ENCODE measurements around the gene HMGB3. TPM values are rescaled to one million over a fixed set of nuclear protein-coding genes. Genes with fewer than 3 reads are reported as not detected.

Gene HMGB3
- total RNA-seq, 1 donor from 2014 or later = 16.8 TPM

DNA sequence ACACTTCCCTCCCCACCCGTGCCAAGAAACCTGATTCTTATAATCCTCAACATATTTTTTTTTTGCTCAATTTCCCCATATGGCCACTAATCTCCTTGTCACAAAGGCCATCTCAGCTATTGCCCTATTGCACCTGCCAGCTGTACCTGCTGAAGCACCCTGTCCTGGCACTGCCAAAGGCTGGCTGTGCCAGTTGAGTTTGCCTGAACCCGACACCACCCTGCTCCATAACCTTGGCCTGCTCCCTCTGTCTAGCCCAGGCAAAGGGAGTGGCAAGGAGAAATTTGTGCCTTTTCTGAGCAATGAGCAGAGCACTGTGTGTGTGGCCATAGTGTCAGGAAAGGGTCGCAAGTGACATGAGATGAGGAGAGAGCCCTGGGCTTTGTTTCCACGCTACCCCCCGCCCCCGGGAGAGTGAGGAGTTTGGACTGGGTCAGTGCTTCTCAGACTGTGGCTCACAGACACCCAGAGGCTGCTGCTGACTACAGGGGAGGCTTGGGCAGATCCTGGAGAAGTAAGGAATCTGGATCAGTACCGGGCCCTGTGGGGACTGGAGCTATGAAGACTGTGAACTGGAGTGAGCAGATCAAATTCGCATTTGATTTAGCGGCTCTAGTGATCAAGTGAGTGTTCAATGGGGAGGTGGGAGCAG lies 42.2 kb upstream of the HMGB3 start:
- no peaks in the 10 kb centered on the region for H3K4me1 ChIP-seq
- H3K36me3 ChIP-seq = no peaks in the 10 kb centered on the region
- no peaks in the 10 kb centered on the region for H3K9me3 ChIP-seq
- ATAC-seq = no peak
- no peak overlapping the region for H3K27ac ChIP-seq
- no peak overlapping the region for H3K4me3 ChIP-seq
- TF ChIP-seq, protein P1, sequence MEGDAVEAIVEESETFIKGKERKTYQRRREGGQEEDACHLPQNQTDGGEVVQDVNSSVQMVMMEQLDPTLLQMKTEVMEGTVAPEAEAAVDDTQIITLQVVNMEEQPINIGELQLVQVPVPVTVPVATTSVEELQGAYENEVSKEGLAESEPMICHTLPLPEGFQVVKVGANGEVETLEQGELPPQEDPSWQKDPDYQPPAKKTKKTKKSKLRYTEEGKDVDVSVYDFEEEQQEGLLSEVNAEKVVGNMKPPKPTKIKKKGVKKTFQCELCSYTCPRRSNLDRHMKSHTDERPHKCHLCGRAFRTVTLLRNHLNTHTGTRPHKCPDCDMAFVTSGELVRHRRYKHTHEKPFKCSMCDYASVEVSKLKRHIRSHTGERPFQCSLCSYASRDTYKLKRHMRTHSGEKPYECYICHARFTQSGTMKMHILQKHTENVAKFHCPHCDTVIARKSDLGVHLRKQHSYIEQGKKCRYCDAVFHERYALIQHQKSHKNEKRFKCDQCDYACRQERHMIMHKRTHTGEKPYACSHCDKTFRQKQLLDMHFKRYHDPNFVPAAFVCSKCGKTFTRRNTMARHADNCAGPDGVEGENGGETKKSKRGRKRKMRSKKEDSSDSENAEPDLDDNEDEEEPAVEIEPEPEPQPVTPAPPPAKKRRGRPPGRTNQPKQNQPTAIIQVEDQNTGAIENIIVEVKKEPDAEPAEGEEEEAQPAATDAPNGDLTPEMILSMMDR (IDR thresholded peaks at IDR 0.05) = no peak
- intact Hi-C loops (cut with DNase I) = no loop called here
- no peaks in the 10 kb centered on the region for H3K27me3 ChIP-seq (ENCODE audit: low read depth)
- no peak for DNase-seq

DNA sequence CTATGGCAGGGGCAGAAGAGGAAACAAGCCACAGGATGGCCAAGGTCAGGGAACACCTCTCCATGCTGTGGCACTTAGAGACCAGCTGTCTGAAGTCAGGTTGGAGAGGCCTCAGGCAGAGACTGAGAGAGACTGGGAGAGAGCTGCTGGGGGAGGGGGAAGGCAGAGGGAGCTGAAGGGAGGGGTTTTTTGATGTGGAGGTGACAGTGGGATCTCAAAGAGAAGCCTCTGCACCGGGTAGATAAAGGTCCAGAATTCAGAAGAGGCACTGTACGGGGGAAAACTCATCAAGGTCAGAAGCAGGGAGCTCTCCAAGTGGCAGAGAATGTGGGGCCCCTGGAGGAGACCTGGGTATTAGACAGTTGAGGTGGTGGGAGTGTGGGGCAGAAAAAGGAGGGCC lies 41.6 kb upstream of the HMGB3 start:
- Histone ChIP-seq H3K4me3 (no peak overlapping the region), H3K36me3 (no peaks in the 10 kb centered on the region), H3K27me3 (ENCODE audit: low read depth) (no peaks in the 10 kb centered on the region), H3K9me3 (no peaks in the 10 kb centered on the region), H3K4me1 (no peaks in the 10 kb centered on the region), H3K27ac (no peak overlapping the region)
- intact Hi-C loops (cut with DNase I) = no loop called here
- TF ChIP-seq, protein P1 (IDR thresholded peaks at IDR 0.05) = no peak
- DNase-seq (no peak), ATAC-seq (no peak)

DNA sequence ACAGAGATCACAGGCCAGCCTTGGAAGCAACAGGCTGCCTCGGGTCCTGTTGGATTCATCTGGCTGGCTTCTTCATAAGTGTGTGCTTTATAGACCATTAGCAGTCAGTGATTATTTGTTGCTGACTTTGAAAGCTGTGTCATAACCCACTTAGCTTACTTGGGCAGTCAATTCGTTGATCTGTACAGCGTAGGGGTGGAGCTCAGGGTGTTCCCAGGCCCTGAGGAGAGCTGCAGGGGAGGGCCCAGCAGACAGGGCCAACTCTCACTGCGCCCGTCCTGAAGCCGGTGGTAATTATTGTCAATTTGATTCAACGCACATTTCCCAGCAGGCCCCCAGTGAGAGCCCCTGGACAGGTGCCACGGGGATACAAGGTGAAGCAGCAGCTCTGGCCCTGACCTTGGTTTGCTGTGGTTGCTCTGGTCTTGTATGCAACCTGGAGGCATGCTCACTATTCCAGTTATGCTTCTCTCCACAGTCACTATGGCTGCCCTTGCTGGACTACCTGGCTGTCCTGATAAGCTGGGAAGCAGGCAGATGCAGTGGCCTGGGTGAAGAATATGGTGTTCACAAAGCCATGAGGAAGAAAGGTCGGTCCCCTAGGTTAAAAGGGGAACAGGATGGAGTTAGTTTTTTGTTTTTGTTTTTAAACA lies 40.1 kb upstream of the HMGB3 start:
- no peaks in the 10 kb centered on the region for H3K9me3 ChIP-seq
- H3K4me3 ChIP-seq = no peak overlapping the region
- no peaks in the 10 kb centered on the region for H3K4me1 ChIP-seq
- DNase-seq = no peak
- intact Hi-C loops (cut with DNase I) = no loop called here
- H3K27ac ChIP-seq = no peak overlapping the region
- TF ChIP-seq, protein P1 (IDR thresholded peaks at IDR 0.05) = no peak
- H3K27me3 ChIP-seq (ENCODE audit: low read depth) = no peaks in the 10 kb centered on the region
- H3K36me3 ChIP-seq = no peaks in the 10 kb centered on the region
- no peak for ATAC-seq

DNA sequence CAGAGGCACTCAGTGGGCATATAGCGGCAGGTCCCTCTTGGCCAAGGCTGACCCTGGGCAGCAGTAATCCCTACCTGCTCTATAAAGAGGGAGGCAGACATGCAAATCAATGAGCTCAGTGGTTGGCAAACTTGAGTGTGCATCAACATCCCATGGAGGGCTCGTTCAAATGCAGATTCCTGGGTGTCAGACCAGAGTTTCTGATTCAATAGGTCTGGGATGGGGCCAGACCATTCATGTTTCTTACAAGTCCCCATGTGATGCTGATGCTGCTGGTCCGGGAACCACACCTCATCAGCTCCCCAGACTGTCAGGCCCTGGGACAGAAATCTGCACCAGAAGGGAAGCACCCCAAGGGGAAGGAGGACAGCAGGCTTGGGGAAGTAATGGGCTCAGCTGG lies 38.9 kb upstream of the HMGB3 start:
- Histone ChIP-seq H3K27ac (no peak overlapping the region), H3K4me1 (no peaks in the 10 kb centered on the region), H3K27me3 (ENCODE audit: low read depth) (no peaks in the 10 kb centered on the region), H3K4me3 (no peak overlapping the region), H3K36me3 (no peaks in the 10 kb centered on the region), H3K9me3 (no peaks in the 10 kb centered on the region)
- intact Hi-C loops (cut with DNase I) = no loop called here
- TF ChIP-seq, protein P1 (IDR thresholded peaks at IDR 0.05) = no peak
- ATAC-seq = no peak
- DNase-seq = no peak

DNA sequence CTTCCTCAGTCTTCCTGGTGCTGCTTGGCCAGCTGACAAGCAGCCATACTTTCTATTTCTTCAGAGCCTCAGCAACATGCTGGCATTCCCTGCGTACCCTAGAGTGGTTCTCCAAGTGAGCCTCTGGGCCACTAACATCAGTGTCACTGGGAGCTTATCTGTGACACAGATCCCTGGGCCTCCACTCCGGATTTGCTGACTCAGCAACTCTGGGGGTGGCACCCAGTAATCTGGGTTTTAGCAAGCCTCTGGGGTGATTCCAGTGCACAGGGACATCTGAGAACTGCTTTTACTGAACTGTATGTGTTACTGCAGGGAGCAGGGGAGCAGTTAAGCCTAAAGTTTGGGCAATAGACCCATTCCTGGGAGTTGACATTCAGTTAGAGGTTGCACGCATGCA lies 28.2 kb upstream of the HMGB3 start:
- intact Hi-C loops (cut with DNase I) = no loop called here
- Histone ChIP-seq H3K4me3 (no peak overlapping the region), H3K4me1 (no peaks in the 10 kb centered on the region), H3K27ac (no peak overlapping the region), H3K27me3 (ENCODE audit: low read depth) (no peaks in the 10 kb centered on the region), H3K36me3 (no peaks in the 10 kb centered on the region), H3K9me3 (no peaks in the 10 kb centered on the region)
- DNase-seq (no peak), ATAC-seq (no peak)
- TF ChIP-seq, protein P1 (IDR thresholded peaks at IDR 0.05) = no peak

All from lower lobe of right lung (tissue), 2 donors.